Stimulated activated CD4-positive, alpha-beta T cell treated with anti-CD3 and anti-CD28 coated beads, Interleukin-1b, Interleukin-23, amount 100 ng/mL, for 48 hours (primary cell): Measurements from ENCODE around the gene CDKN2B-AS1.
A peak's percentile ranks its signal among the peaks of the same experiment; 100 is the strongest.

Experiments used
- DNase-seq: peaks from one replicate; pipeline ENCODE4 v3.0.0-alpha.2; 2020

Gene CDKN2B-AS1

DNA sequence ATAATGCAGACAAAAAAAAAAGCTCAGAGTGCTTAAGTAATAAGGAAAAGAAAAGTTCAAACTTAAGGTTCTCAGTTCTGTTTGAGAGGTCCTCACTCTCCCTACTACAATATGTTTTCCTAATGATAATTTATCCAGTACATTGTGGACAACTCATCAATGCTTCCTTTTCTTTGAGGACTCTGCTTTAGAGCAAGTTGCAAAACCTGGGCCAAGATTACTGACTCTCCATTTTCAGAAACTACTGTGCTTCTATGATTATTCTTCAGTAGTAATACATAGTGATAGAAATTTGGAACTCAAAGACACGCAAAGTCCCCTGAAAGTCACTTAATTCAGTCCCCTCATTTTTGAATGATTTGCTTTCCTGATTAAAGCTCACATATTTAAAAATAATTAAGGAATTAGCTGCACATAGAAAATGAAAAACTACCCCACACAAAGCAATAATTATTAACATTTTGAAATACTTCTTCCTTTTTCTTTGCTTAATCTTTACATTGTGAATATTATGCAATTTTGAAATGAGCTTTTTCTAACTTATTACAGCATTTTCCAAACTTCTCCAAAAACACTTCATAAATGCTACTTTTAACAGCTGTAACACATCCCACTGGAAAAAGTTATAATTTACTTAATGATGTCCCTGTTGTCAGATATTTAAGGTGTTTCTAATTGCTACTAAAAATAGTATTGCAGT lies 11.6 kb upstream of the CDKN2B-AS1 start:
- DNase-seq = no peak

DNA sequence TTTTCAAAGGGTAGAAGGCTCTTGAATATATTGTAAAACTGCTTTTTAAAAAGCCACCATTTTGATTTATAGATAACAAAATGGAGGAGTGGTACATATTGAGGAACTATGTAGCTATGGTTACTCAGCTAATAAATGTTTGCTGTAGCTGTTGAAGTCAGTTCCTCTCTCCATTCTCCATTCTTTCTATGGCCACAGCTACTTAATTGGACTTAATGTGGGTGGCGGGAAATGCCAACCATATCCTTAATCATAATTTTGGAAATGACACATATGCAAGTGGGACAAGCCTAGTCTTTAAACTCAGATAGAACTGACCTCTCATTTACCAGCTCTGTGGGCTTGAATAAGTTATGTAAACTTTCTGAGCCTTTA lies 11.0 kb upstream of the CDKN2B-AS1 start:
- no peak for DNase-seq

DNA sequence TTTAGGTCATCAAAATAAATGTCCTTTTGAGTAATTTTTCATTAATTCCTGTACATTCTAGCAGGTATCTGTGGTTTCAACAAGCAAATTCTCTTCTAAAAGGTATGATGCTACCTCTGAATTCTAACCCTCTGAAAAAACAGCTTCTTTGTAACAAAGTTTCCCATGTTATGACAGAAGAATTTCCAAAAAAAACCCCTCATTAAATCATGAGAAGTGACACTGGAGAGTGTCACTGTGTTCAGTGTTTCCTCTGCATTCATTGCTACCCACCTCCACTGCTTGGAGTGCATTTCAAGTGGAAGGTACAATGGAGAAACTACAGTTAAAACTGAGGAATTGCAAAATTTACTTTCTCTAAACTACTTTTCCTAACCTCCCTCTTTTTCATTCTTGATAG lies 10.5 kb upstream of the CDKN2B-AS1 start:
- no peak for DNase-seq

DNA sequence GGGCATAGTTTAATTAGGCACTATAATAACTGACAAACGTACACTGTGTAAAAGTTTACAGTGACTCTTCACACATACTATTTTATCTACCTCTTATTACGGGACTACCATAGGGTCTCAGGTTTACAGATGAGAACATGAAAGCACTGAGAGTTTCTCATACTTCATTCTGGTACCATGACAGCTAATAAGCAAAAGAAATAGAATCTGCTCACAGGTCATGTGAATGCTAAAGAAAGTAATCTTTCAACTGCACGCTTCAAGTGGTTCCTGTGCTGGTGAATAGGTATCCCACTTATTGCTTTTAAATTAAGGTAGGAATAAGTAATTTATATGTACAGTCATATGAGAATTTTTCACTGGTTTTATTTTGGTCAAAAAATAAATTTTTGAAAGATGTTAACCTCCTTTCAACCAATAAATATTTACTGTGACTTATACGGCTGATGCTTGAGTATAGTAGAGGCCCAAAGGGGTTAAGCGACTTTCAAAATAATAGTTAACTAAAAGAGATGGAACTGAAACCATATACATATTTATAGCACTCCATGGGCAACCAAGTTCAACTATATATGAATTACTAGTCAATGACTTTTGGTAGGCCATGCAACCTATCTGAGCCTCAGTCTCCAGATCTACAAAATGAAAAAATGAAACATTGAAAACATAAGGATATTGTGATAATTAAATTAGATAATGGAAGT lies 8.5 kb upstream of the CDKN2B-AS1 start:
- no peak for DNase-seq

DNA sequence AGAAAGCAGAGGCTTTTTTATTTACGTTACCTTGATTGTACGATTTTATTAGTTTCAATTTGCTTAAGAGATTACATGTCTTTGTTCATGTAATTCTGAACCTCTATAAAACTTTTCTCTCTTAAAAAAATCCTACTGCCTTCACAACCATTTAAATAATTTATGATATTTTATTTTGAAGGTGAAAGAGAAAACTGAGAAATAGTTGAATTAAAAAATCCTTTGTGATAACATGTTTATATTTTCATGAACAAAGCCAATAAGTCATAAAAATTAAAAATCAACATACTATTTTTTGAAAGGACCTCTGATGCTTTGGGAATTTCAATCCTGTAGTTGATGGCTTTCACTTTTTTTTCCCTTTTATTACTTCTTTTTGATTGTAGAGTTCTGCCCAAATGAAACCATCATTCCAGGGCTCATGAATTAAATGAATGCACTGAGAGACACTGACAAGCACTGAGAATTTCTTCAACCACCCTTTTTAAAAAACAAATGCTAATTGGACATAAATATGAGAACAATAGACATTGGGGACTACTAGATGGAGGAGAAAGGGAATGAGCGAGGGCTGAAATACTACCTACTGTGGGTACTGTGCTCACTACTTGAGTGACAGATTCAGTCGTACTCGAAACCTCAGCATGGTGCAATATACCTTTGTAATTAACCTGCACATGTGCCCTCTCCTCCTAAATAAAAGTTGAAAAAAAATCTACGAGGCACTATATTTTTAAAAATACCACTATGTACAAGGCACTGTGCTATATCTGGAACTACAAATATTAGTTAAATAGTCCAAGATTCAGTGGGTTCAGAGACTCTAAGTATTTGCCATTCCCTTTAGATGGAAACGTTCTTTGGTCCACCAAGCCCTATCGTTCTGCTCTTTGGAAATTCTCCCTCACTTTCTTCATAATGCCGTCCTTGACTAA lies 6.3 kb upstream of the CDKN2B-AS1 start:
- DNase-seq = no peak

DNA sequence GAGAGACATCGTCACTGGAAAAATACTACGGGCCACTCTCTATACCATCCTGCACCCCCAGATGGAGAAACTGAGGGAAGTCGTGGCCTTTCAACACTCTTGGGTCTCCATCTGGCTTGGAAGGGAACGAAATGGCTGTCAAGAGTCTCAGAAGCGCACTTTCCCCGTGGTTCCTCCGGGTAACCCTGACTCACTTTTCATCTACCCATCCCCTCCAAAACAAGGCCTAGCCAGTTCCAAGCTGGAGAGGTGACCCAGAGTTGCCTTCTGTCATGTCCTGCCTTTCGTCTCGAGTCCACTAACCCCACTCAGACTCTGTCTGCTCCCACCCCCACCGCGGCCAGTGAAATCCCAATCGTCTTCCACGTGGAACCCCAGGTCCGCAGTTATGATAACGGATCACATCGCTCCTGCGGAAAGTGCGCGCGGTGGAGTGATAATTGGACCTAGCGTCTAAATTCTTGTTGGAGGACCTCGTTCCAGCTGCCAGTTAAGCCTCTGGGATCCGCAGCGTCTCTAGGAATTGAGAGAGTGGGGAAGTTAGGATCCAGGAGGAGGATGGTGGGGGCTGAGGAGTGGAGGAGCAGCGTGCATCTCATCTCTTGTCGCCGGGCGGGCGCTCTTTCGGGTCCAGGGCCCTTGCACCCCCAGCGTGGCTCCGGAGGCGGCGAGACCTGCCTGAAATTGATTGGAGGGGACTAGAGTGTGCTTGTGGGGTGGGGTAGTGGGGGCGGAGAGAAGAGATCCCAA lies 5.0 kb upstream of the CDKN2B-AS1 start:
- DNase-seq = no peak

DNA sequence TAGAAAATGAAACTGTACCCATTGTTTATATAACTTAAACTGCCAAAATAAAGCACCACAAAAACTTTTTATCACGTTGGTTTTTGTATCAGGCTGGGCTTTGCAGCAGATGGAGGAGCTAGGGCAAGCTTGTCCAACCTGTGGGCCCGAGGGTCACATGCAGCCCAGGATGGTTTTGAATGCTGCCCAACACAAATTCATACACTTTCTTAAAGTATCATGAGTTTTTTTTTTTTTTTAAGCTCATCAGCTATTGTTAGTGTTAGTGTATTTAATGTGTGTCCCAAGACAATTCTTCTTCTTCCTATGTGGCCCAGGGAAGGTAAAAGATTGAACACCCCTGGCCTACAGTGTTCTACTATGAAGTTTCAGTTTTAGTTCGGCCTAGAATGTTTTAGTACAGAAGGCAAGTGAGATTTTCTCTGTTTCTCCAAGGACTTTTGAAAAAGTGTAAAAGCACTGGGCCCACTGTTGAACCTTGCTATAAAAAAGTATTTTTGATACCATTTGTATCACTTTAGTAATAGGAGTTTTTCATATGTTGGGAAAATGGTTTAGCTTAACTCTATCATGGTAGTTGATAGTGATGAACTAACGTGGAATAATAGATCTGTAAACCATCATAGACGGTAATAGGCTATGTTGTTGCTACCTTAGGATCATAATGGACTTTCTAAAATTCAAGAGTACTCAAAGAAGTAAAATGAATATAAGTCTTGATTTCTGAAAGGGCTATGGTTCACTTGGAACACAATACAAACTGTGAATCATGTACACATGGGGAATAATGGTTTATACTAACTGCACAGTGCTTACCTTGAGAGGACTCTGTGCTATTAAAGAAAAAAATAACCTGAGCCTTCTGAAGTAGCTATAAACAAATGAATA lies 3.3 kb upstream of the CDKN2B-AS1 start:
- no peak for DNase-seq

DNA sequence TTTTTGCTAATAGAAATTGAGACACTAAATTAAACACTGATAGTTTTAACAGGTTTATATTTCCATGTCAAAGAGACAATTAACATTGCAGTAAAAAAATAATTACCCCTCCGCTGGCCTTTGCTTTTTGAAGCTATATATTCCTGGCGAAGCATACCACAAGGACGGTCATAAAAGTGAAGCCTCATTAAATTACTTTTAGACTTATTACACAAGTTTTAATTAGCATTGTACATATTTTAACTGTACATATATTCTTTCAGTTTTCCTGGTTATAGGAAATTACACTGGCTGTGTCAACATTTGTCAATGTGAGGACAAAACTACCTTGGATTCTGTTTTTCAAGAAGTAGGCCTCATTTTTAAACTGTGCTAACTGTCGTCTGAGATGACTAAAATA lies 1.6 kb upstream of the CDKN2B-AS1 start:
- no peak for DNase-seq

DNA sequence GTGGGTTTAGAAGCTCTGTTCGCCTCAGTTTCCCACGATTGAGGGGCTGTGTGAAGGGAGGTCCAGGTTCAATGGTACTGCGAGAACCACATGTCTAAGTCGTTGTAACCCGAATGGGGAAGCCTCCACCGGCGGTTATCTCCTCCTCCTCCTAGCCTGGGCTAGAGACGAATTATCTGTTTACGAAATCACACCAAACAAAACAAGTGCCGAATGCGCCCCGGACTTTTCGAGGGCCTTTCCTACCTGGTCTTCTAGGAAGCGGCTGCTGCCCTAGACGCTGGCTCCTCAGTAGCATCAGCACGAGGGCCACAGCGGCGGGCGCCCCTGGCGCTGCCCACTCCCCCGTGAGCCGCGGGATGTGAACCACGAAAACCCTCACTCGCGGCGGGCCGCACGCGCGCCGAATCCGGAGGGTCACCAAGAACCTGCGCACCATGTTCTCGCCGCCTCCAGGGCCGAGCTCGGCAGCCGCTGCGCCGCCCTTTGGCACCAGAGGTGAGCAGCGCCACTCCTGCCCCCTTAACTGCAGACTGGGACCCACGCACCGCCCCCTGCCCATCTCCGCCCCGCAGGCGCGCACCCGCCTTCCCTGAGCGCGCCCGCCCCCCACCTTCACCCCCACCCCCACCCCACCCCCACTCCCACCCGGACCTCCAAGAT lies 567 bp upstream of the CDKN2B-AS1 start, which contains the start of gene CDKN2A:
Gene CDKN2A (minus strand): TSS at position 500 of the 663 bp plus-strand sequence.
- DNase-seq = no peak

DNA sequence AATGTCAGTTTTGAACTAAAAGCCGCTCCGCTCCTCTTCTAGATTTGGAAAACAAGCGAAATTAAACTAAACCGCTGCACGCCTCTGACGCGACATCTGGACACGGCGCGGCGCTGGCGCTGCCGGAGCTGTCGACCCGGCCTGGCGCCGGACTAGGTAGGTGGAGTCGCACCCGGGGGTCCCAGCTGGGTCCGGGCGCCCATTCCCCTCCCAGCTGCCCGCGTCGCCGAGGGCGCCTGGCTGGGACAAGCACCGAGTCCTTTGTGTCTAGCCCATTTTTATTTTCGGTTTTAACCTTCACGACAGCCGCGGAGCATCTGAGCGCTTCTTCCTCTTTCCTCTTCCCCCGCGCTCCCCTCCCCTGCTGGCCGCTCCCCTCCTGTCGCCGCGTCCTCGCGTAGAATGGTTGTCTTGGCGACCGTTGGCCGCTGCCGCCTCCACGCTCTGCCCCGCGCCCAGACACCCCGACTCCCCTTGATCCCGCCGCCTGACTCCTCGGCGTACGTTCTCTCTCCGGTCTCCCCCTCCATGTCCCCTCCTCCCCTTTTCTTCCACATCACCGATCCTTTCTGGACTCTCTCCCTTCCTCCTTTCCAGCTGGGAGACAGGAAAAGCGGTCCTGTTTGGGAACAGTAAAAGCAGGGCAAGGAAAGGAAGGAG lies 545 bp downstream of the CDKN2B-AS1 start:
- peak; percentile 60 for DNase-seq

DNA sequence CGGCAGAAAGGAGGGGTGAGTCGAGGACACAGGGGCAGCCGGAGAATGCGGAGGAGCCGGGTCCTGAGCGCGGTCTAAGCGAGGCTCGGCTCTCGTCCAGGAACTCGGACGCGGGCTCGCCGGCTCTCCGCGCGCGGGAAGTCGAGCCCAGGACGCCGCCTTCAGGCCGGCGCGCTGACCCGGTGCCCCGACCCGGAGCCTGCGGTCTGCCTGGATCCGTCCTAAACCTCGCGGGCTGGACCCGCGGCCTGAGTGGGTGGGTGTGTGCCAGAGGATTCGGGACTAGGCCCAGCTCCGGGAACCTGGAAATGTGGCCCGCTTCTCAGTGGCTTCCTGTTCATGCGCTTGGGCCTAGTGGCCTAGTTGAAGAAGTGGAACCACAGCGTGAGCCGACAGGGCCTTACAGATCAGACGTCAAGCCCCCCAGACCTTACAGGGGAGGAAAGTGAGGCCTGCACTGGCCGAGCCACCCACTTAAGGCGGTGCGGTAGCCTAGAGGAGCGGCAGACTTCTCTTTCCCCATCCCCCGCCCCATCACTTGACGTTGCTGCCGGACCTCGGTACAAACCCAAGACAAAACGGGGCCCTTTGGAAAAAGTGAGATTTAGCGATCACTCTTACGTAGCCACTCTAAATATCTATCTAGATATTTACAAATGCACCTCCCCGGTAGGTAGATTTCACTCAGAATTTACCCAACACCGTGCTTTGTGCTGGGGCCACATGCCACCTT lies 1.2 kb downstream of the CDKN2B-AS1 start:
- no peak for DNase-seq

DNA sequence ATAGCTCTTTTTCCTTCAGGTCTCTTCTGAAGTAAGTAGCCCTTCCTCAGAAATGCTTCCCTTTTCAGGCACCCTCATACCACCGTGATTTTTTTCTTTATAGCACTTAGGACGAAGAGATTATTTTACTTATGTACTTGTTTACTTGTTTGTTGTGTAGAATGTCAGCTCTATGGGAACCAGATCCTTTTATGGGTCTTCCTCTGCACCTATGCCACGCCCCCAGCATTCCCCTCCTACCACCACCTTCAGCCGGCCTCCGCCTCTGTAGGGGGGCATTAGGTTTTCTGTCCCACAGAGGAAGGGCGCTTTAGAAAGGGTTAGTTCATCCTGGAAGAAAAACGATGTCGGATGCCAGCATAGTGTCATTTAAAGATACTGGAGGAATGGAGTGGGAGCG lies 1.8 kb downstream of the CDKN2B-AS1 start:
- no peak for DNase-seq

DNA sequence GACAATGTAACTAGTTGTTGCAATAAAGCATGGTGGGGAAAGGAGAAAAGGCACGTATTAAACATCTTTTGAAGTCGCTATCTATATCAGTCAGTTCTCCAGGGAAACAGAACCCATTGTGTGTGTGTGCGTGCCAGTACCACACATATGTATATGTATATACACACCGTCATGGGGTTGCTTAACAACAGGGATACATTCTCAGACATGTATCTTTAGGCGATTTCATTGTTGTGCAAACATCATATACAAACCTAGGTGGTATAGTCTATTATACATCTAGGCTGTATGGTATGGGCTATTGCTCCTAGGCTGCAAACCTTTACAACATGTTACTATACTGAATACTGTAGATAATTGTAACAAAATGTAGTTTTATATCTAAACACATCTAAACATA lies 2.3 kb downstream of the CDKN2B-AS1 start:
- DNase-seq = no peak

DNA sequence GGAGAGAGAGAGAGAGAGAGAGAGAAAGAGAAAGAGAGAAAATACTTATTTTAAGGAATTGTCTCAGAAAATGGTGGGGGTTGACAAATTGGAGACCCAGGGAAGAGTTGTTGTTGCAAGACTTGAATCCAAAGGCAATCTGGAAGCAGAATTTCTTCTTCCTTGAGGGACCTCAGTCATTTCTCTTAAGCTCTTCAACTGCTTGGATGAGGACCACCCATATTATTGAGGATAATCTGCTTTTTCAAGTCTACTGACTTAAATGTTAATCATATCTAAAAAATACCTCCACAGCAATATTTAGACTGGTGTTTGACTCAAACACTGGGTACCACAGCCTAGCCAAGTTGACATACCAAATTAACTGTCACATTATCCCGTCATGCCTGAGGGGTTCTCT lies 2.9 kb downstream of the CDKN2B-AS1 start:
- no peak for DNase-seq

DNA sequence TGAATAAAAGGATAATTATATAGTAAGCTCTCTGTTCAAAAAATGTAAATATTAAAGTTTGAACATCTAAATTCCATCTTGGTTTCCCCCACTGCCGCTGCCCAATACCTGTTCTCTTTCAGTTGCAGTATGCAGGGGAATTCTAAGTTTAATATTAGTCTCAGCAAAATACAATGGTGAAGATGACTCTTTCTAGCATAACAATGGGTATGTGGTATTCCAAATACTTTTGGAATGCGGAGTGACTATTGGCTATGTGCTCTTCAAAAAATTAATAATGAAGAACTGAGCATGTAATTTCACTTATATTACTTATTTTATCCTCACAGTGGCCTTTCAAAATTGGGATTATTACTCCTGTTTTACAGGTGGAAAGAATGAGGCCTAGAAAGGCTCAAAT lies 3.4 kb downstream of the CDKN2B-AS1 start:
- no peak for DNase-seq

DNA sequence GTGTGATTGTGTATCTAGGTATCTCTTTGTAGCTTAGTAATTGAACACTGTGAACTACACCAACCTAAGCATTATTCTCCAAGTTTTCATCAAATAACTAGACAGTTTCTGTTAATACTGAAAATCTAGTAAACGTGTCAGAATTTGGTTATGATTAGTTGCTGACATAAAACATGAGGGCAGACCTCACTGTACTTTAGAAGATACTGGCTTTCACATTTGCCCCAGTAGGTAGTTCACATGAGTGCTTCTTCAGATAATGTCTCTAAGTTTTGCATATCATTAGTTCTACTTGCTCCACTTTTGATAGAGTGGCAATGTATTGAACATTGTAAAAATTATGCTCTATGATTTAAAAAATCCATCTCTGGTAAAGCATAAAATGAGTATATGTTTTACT lies 7.4 kb downstream of the CDKN2B-AS1 start:
- DNase-seq = no peak

DNA sequence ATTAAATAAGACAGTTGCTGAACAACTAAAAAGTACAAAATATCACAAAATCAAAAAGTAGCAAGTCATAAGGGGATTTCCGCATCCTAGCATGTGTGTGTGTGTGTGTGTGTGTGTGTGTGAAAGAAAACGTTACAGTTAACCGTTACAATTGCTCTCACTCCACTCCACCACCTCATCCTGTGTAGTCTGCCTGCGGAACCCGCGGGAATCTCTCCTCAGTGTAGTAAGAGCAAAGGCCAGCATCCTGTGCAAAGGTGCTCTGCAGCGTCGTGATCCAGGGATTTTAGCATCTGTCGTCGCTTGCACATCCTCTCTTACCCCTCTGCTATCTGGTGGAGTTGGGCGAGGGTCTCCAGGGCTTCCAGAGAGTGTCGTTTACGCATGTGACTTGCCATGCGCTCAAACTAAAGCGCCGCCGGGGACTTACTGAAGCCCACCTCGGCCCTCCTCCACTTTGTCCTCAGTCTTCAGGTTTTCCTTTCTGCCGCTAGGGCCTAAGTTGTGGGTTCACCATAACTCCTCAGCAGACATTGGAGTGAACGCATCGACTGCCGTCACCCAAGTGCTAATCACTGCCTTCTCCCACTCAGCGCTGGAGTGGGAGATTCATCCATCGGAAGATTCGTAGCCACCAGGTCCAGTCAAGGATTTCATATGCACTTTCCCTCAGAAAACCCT lies 10.6 kb downstream of the CDKN2B-AS1 start:
- DNase-seq = no peak

DNA sequence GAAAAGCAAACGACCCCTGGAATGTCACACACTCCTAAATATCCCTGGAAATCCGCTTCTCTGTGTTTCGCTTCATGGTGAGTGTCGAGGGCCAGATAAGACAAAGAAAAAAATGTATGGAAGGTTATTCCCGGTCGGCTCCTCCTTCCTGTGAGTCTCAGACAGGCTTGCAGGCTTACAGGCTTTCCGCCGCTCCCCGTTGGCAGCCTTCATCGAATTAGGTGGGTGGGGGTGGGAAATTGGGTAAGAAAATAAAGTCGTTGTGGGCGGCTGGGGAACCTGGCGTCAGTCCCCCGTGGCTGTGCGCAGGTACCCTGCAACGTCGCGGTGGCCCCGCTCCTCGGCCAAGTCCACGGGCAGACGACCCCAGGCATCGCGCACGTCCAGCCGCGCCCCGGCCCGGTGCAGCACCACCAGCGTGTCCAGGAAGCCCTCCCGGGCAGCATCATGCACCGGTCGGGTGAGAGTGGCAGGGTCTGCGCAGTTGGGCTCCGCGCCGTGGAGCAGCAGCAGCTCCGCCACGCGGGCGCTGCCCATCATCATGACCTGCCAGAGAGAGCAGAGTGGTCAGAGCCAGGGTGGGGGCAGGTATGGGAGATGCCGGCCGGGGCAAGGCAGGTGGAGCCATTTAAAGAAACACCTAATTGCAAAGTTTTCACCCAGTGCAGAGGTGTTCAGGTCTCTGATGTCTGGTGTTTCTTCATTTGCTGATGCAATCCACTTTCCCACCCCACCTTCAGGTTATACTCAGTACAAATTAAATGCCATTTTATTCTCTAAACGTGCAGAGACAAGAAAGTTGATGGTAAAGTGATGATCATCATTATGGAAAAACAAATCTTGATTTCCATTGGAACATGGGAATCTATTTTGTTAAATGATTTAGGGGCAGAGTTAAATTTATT lies 11.4 kb downstream of the CDKN2B-AS1 start:
- DNase-seq = no peak
